ENCODE data around the gene MAGEB17.

Gene MAGEB17

GRCh38 chrX:16208601-16209000, 41.3 kb downstream of the MAGEB17 start:
- DNase-seq (ENCODE audit: low read depth in 2 of 3, low spot score in 1 of 3) = no peak

DNA sequence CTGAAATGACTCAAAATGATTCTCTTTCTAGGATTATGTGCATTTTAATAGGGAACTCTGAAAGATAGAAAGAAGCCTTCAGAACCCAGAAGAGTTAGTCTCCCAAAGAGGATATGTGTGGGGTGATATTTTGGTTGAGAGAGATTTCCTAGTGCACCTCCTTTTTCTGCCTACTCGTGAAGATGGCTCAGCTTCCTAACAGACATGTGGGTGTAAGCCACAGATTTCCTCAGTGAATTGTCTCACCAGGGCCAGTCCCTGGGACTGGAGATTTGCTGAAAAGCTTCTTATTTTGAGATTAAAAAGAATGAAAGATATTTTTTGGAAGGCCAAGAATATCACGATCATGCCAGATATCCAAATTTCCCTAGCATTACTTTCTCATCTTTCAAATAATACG, 42.8 kb downstream of the MAGEB17 start:
- DNase-seq (ENCODE audit: low read depth in 2 of 3, low spot score in 1 of 3) = no peak

DNA sequence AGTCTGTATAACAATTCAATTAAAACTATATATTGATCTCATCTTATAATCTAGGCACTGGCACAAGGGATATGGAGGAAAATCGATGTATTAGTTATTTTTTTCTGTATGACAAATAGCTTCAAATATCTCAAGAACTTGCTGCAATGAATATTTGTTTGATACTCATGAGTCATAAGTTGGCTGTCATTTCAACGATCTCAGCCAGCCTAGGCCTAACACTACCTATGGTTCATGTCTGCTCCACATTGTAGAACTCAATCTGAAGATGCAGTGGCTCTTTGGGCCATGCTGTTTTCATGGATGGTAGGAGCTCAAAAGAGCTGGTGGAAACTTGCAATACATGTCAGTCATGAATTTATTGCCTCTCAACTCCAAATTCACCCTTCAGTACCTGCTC, 44.7 kb downstream of the MAGEB17 start:
- no peak for DNase-seq (ENCODE audit: low read depth in 2 of 3, low spot score in 1 of 3)

- no peak for DNase-seq (ENCODE audit: low read depth in 2 of 3, low spot score in 1 of 3)
Observed at GRCh38 chrX:16212436-16212835, 45.2 kb downstream of the MAGEB17 start.

DNA sequence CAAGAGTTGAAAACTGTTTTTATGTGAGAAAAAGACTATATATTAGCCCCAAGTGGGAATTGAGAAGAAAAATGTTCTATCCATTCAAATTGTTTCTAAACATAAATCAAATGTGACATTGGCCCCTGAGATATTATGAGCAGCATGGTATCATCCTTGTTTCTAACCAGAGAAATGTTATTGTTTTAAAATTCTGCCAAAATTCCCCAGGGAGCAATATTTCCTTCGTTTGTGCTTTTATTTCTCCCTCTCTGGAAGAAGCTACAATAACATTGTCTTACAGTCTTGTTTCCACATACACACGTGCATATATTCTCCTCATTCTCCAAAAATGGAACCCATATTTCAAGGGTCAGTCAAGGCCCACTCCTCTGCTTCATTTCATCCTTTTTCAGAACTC, 46.7 kb downstream of the MAGEB17 start:
- DNase-seq (ENCODE audit: low read depth in 2 of 3, low spot score in 1 of 3) = no peak

- DNase-seq (ENCODE audit: low read depth in 2 of 3, low spot score in 1 of 3) = no peak
Observed at GRCh38 chrX:16215660-16216059, 48.4 kb downstream of the MAGEB17 start.
